Measurements from ENCODE around the gene BCAS3.

GRCh38 chr17:61420745-61421398 lies 743.2 kb downstream of the BCAS3 start:
- TF ChIP-seq POLR2A (IDR thresholded peaks at IDR 0.05; ENCODE audit: low read length) (no peak), GATA1 (IDR thresholded peaks at IDR 0.05; ENCODE audit: low read depth, low read length) (no peak)

Data from erythroblast (primary cell).